GM12878 (cell line): ENCODE data around the gene GRM6. TPM values are rescaled to one million over a fixed set of nuclear protein-coding genes. Genes with fewer than 3 reads are reported as not detected.
A peak's percentile ranks its signal among the peaks of the same experiment; 100 is the strongest.

ENCODE experiments used
- ATAC-seq: fragments of 200-7000 bp; cut with Tn5 transposase; 3 replicates; pipeline ENCODE4 v1.9.1; 2020; ENCODE audit warnings: mild to moderate bottlenecking, moderate library complexity
- BruUV-seq: library from RNA; stranded (reverse); fragments of 400-500 nt; replicated peaks from 2 replicates; lab custom pipeline; 2021; lab: Mats Ljungman, UMichigan
- CTCF ChIA-PET: fragments of 300-600 bp; sonication (Branson Sonifier 250); formaldehyde crosslinking; extraction: SDS; loops from one replicate; lab custom pipeline; 2021; ENCODE audit warnings: inconsistent platforms; lab: Yijun Ruan, JAX
- POLR2A ChIA-PET: fragments of 350-600 bp; formaldehyde crosslinking; extraction: SDS; loops from one replicate; lab custom pipeline; 2021; ENCODE audit warnings: inconsistent platforms; lab: Charles Lee
- RAD21 ChIA-PET: fragments of 300-600 bp; sonication (Branson Sonifier 250); formaldehyde crosslinking; loops from one replicate; lab custom pipeline; 2023; ENCODE audit warnings: antibody characterized with exemption; ENCODE audit not compliant: unreplicated experiment; lab: Charles Lee
- SMC1A ChIA-PET: fragments of 300-600 bp; sonication (Branson Sonifier 250); formaldehyde crosslinking; loops from one replicate; lab custom pipeline; 2023; ENCODE audit not compliant: unreplicated experiment, uncharacterized antibody; lab: Charles Lee
- DNase-seq: peaks from one replicate; pipeline ENCODE4 v3.0.0-alpha.2; 2011; ENCODE audit warnings: low read depth, low spot score
- FAIRE-seq: peaks from 3 replicates; lab custom pipeline; 2011; peaks lifted over from hg19 to GRCh38; lab: Jason Lieb, UNC
- H2AFZ ChIP-seq: 2 replicates; pipeline ENCODE4 v1.6.0; 2011; ENCODE audit warnings: low read depth, low read length, control low read depth; ENCODE audit not compliant: control insufficient read depth
- H3K27ac ChIP-seq: 2 replicates; pipeline ENCODE4 v1.5.1; 2011; ENCODE audit warnings: control low read depth; ENCODE audit not compliant: control insufficient read depth, insufficient read depth
- H3K27me3 ChIP-seq, 2 experiments: replicated peaks in 1 of 2; 2 replicates each; pipeline versions ENCODE4 v1.6.0 to v1.6.1; 2011; ENCODE audit warnings: low read length in 1 of 2; ENCODE audit not compliant: control insufficient read depth in 2 of 2, insufficient read depth in 2 of 2
- H3K36me3 ChIP-seq, 2 experiments: 2 replicates each; pipeline ENCODE4 v1.5.1; 2011; ENCODE audit warnings: low read length in 1 of 2; ENCODE audit not compliant: control insufficient read depth in 2 of 2, insufficient read depth in 2 of 2
- H3K4me1 ChIP-seq: 2 replicates; pipeline ENCODE4 v1.6.1; 2011; ENCODE audit warnings: mild to moderate bottlenecking, low read length, moderate library complexity, mixed read lengths; ENCODE audit not compliant: control insufficient read depth, insufficient read depth
- H3K4me2 ChIP-seq: 2 replicates; pipeline ENCODE4 v1.6.0; 2011; ENCODE audit warnings: control low read depth; ENCODE audit not compliant: control insufficient read depth, insufficient read depth
- H3K4me3 ChIP-seq: fragments of 200-600 bp; sonication (generic); 2 replicates; pipeline ENCODE4 v1.5.1; 2016
- H3K79me2 ChIP-seq: 2 replicates; pipeline ENCODE4 v1.6.0; 2011; ENCODE audit warnings: low read length; ENCODE audit not compliant: control insufficient read depth, insufficient read depth
- H3K9ac ChIP-seq: 2 replicates; pipeline ENCODE4 v1.8.0; 2011; ENCODE audit warnings: low read length, control low read depth, mixed read lengths; ENCODE audit not compliant: control insufficient read depth, insufficient read depth
- H3K9me3 ChIP-seq: replicated peaks from 3 replicates; pipeline ENCODE4 v1.5.1; 2011; ENCODE audit warnings: mild to moderate bottlenecking, low read length; ENCODE audit not compliant: control insufficient read depth, insufficient read depth
- H4K20me1 ChIP-seq: 2 replicates; pipeline ENCODE4 v1.6.0; 2011; ENCODE audit not compliant: control insufficient read depth, insufficient read depth
- CBX5 ChIP-seq: sonication (generic); IDR thresholded peaks from 2 replicates; pipeline ENCODE4 v1.6.1; 2016; ENCODE audit warnings: low read depth, moderate library complexity, mild to moderate bottlenecking, inconsistent platforms
- JUNB ChIP-seq: IDR thresholded peaks from 2 replicates; pipeline ENCODE4 v1.6.1; 2016; ENCODE audit warnings: antibody characterized with exemption, mild to moderate bottlenecking
- KLF5 ChIP-seq: fragments of 450-650 bp; IDR thresholded peaks from 2 replicates; pipeline ENCODE4 v1.6.1; 2014; ENCODE audit warnings: mild to moderate bottlenecking; ENCODE audit not compliant: partially characterized antibody
- RELA ChIP-seq: fragments of 450-650 bp; IDR thresholded peaks from 2 replicates; pipeline ENCODE4 v1.8.0; 2014; ENCODE audit warnings: borderline replicate concordance; ENCODE audit not compliant: partially characterized antibody
- STAT3 ChIP-seq: IDR thresholded peaks from 2 replicates; pipeline ENCODE4 v1.6.1; 2011; ENCODE audit warnings: low read depth, low read length, improper control_type of control experiment
- ZNF274 ChIP-seq: IDR thresholded peaks from one replicate; pipeline ENCODE4 v1.8.0; 2011; ENCODE audit not compliant: insufficient read length, insufficient read depth
- WGBS: methylation state at CpG from one replicate; pipeline ENCODE4 v1.1.6; 2016; ENCODE audit warnings: low lambda C conversion rate; ENCODE audit not compliant: insufficient replicate concordance, insufficient coverage; ENCODE audit errors: missing lambda C conversion rate; 5-methylcytosine and 5-hydroxymethylcytosine counted together
- in situ Hi-C: fragments of 300-500 bp; cut with MboI; formaldehyde crosslinking; loops from 9 replicates; pipeline ENCODE4 v1.14.3; 2018; ENCODE audit warnings: mixed read lengths
- intact Hi-C: fragments of 100-400 bp; cut with micrococcal nuclease; formaldehyde crosslinking; loops from one replicate; pipeline ENCODE4 v1.14.2; 2022; ENCODE audit not compliant: unreplicated experiment
- polyA plus RNA-seq, 11 experiments: library from polyadenylated mRNA; depleted of rRNA in 4 of 11; unstranded in 6 of 11; stranded (reverse) in 5 of 11; fragments of >200 nt; fragmentation: Nextera tagmentation in 4 of 11; fragmentation: Illumina TruSeq in 1 of 11; extraction: Ambion mirVana in 4 of 11; extraction: Trizol in 1 of 11; gene quantifications; 1 replicate in 1 of 11; 2 replicates in 10 of 11; pipeline versions ENCODE4 v1.2.1 to v1.2.3, GENCODE V29; 2011 to 2016; ENCODE audit warnings: inconsistent platforms in 2 of 11, missing spikeins in 2 of 11, low read depth in 1 of 11
- total RNA-seq, 4 experiments: library from RNA; depleted of rRNA in 3 of 4; stranded (reverse); fragments of >200 nt in 3 of 4; fragmentation: Illumina TruSeq in 1 of 4; extraction: Trizol in 1 of 4; gene quantifications; 2 replicates each; pipeline versions ENCODE4 v1.2.1 to v1.2.3, GENCODE V29; 2013 to 2021

Gene GRM6
- total and polyA plus RNA-seq, 10 of the 15 experiments (the other 5 are each of a cell fraction or from before 2014, with no cell fraction given), result not detected

DNA sequence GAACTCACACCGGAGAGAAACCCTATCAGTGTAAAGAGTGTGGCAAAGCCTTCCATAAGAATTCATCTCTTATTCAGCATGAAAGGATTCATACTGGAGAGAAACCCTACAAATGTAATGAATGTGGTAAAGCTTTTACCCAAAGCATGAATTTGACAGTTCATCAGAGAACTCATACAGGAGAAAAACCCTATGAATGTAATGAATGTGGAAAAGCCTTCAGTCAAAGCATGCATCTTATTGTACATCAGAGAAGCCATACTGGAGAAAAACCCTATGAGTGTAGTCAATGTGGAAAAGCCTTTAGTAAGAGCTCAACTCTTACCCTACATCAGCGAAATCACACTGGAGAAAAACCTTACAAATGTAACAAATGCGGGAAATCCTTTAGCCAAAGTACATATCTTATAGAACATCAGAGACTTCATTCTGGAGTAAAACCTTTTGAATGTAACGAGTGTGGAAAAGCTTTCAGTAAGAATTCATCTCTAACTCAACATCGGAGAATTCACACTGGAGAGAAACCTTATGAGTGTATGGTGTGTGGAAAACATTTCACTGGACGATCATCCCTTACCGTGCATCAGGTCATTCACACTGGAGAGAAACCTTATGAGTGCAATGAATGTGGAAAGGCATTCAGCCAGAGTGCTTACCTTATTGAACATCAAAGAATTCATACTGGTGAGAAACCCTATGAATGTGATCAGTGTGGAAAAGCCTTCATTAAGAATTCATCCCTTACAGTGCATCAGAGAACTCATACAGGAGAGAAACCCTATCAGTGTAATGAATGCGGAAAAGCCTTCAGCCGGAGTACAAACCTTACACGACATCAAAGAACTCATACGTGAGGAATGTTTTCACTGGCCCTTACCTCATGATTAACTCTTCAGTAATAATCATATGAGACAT lies 63.0 kb downstream of the GRM6 start:
- H3K4me3 ChIP-seq, result no peak overlapping the region
- H3K4me2 ChIP-seq, result no peak overlapping the region
- ChIA-PET RAD21 (no interaction called here), POLR2A (no interaction called here), CTCF (interaction anchor here (0.6 kb wide), 1 partner anchor 33 kb away, joined by 3 read pairs; no protein-coding TSS in a partner anchor), SMC1A (no interaction called here)
- no peaks in the 10 kb centered on the region for H3K27me3 ChIP-seq
- no peak for DNase-seq
- H3K9me3 ChIP-seq, result peaks cover 14% of the 10 kb centered on the region
- H3K79me2 ChIP-seq, result no peaks in the 10 kb centered on the region
- H3K9ac ChIP-seq, result no peak overlapping the region
- H3K27ac ChIP-seq, result no peak overlapping the region
- no peak for FAIRE-seq
- no peaks in the 10 kb centered on the region for H4K20me1 ChIP-seq
- TF ChIP-seq RELA (no peak), STAT3 (no peak), CBX5 (peak; percentile 18; the same call in 1 of the 2 replicates), JUNB (no peak), ZNF274 (peak; percentile 59), KLF5 (peak; percentile 42)
- no peaks in the 10 kb centered on the region for H3K4me1 ChIP-seq
- intact Hi-C loops (no loop called here), in situ Hi-C loops (no loop called here)
- no peak for ATAC-seq
- no TSS peak for BruUV-seq
- H2AFZ ChIP-seq, result no peak overlapping the region
- 56% methylated on average over 11 of the region's 11 CpGs for WGBS
- no peaks in the 10 kb centered on the region for H3K36me3 ChIP-seq

Other genes with a start within 250 kb of the GRM6 start
- 4.5 and 4.9 TPM in 2 replicates for gene ZNF354B, start 135.4 kb downstream of the GRM6 start, total RNA-seq (2014; rRNA removed)
- gene ZNF354B, start 135.4 kb downstream of the GRM6 start, total RNA-seq (2014; rRNA removed; fragmentation: Illumina TruSeq; extraction: Trizol), result 5.2 and 5.6 TPM in 2 replicates
- 5.9 and 7.6 TPM in 2 replicates for gene ZNF354B, start 135.4 kb downstream of the GRM6 start, total RNA-seq (2021)
- 11.1 and 17.7 TPM in 2 replicates for gene ZNF354B, start 135.4 kb downstream of the GRM6 start, polyA plus RNA-seq (2011; rRNA removed)
- gene ZNF354B, start 135.4 kb downstream of the GRM6 start, polyA plus RNA-seq (2014; fragmentation: Illumina TruSeq; extraction: Trizol), result 6.2 and 9.1 TPM in 2 replicates
- 1 to 10 TPM in 1 of 2 experiments, under 1 TPM in 1; 0.64 to 1.2 TPM for gene ZNF354B, start 135.4 kb downstream of the GRM6 start, polyA plus RNA-seq (2014; fragmentation: Nextera tagmentation; extraction: Ambion mirVana)
- 5.8 and 6.8 TPM in 2 replicates for gene ZNF354B, start 135.4 kb downstream of the GRM6 start, polyA plus RNA-seq (2014; rRNA removed)
- gene ZNF354B, start 135.4 kb downstream of the GRM6 start, polyA plus RNA-seq (2016; fragmentation: Nextera tagmentation; extraction: Ambion mirVana), result 1 to 10 TPM; 2.0 TPM
- gene ZFP2, start 99.4 kb downstream of the GRM6 start, total RNA-seq (2014; rRNA removed), result not detected in 2 replicates
- not detected in 2 replicates for gene ZFP2, start 99.4 kb downstream of the GRM6 start, total RNA-seq (2014; rRNA removed; fragmentation: Illumina TruSeq; extraction: Trizol)
- gene ZFP2, start 99.4 kb downstream of the GRM6 start, total RNA-seq (2021), result not detected in 2 replicates
- gene ZFP2, start 99.4 kb downstream of the GRM6 start, polyA plus RNA-seq (2011; rRNA removed), result 0.08 and 0.30 TPM in 2 replicates
- not detected in 2 replicates for gene ZFP2, start 99.4 kb downstream of the GRM6 start, polyA plus RNA-seq (2014; fragmentation: Illumina TruSeq; extraction: Trizol)
- under 1 TPM in 1 of 2 experiments, not detected in 1; 0.10 TPM for gene ZFP2, start 99.4 kb downstream of the GRM6 start, polyA plus RNA-seq (2014; fragmentation: Nextera tagmentation; extraction: Ambion mirVana)
- gene ZFP2, start 99.4 kb downstream of the GRM6 start, polyA plus RNA-seq (2014; rRNA removed), result not detected in 2 replicates
- under 1 TPM in 1 of 2 experiments, not detected in 1; 0.26 TPM for gene ZFP2, start 99.4 kb downstream of the GRM6 start, polyA plus RNA-seq (2016; fragmentation: Nextera tagmentation; extraction: Ambion mirVana)
- gene ZNF454, start 54.1 kb downstream of the GRM6 start, total RNA-seq (2014; rRNA removed), result not detected in 2 replicates
- not detected in 2 replicates for gene ZNF454, start 54.1 kb downstream of the GRM6 start, total RNA-seq (2014; rRNA removed; fragmentation: Illumina TruSeq; extraction: Trizol)
- not detected in 2 replicates for gene ZNF454, start 54.1 kb downstream of the GRM6 start, total RNA-seq (2021)
- gene ZNF454, start 54.1 kb downstream of the GRM6 start, polyA plus RNA-seq (2011; rRNA removed), result not detected in 2 replicates
- gene ZNF454, start 54.1 kb downstream of the GRM6 start, polyA plus RNA-seq (2014; fragmentation: Illumina TruSeq; extraction: Trizol), result not detected in 2 replicates
- gene ZNF454, start 54.1 kb downstream of the GRM6 start, polyA plus RNA-seq (2014; fragmentation: Nextera tagmentation; extraction: Ambion mirVana), result not detected
- not detected in 2 replicates for gene ZNF454, start 54.1 kb downstream of the GRM6 start, polyA plus RNA-seq (2014; rRNA removed)
- not detected for gene ZNF454, start 54.1 kb downstream of the GRM6 start, polyA plus RNA-seq (2016; fragmentation: Nextera tagmentation; extraction: Ambion mirVana)
- gene ZNF879, start 28.5 kb upstream of the GRM6 start, total RNA-seq (2014; rRNA removed), result not detected in 2 replicates
- gene ZNF879, start 28.5 kb upstream of the GRM6 start, total RNA-seq (2014; rRNA removed; fragmentation: Illumina TruSeq; extraction: Trizol), result not detected in 2 replicates
- gene ZNF879, start 28.5 kb upstream of the GRM6 start, total RNA-seq (2021), result not detected in 2 replicates
- gene ZNF879, start 28.5 kb upstream of the GRM6 start, polyA plus RNA-seq (2011; rRNA removed), result 0.03 TPM in 1 of 2 replicates, not detected in the other
- not detected in 2 replicates for gene ZNF879, start 28.5 kb upstream of the GRM6 start, polyA plus RNA-seq (2014; fragmentation: Illumina TruSeq; extraction: Trizol)
- gene ZNF879, start 28.5 kb upstream of the GRM6 start, polyA plus RNA-seq (2014; fragmentation: Nextera tagmentation; extraction: Ambion mirVana), result not detected
- not detected in 2 replicates for gene ZNF879, start 28.5 kb upstream of the GRM6 start, polyA plus RNA-seq (2014; rRNA removed)
- gene ZNF879, start 28.5 kb upstream of the GRM6 start, polyA plus RNA-seq (2016; fragmentation: Nextera tagmentation; extraction: Ambion mirVana), result not detected
- gene ZNF354C, start 65.1 kb upstream of the GRM6 start, total RNA-seq (2014; rRNA removed), result not detected in 2 replicates
- gene ZNF354C, start 65.1 kb upstream of the GRM6 start, total RNA-seq (2014; rRNA removed; fragmentation: Illumina TruSeq; extraction: Trizol), result not detected in 2 replicates
- gene ZNF354C, start 65.1 kb upstream of the GRM6 start, total RNA-seq (2021), result 0.03 TPM in 1 of 2 replicates, not detected in the other
- 0.01 and 0.03 TPM in 2 replicates for gene ZNF354C, start 65.1 kb upstream of the GRM6 start, polyA plus RNA-seq (2011; rRNA removed)
- gene ZNF354C, start 65.1 kb upstream of the GRM6 start, polyA plus RNA-seq (2014; fragmentation: Illumina TruSeq; extraction: Trizol), result not detected in 2 replicates
- gene ZNF354C, start 65.1 kb upstream of the GRM6 start, polyA plus RNA-seq (2014; fragmentation: Nextera tagmentation; extraction: Ambion mirVana), result under 1 TPM in 1 of 2 experiments, not detected in 1; 0.02 TPM
- not detected in 2 replicates for gene ZNF354C, start 65.1 kb upstream of the GRM6 start, polyA plus RNA-seq (2014; rRNA removed)
- not detected for gene ZNF354C, start 65.1 kb upstream of the GRM6 start, polyA plus RNA-seq (2016; fragmentation: Nextera tagmentation; extraction: Ambion mirVana)